Parathyroid adenoma (tissue), 2 donors: ENCODE data around the gene IL4R.

ENCODE experiments used
- H2AFZ ChIP-seq: fragments of 300-600 bp; sonication (generic); one replicate; pipeline ENCODE4 v1.7.0; 2017; ENCODE audit warnings: antibody characterized with exemption, mild to moderate bottlenecking
- H3K27ac ChIP-seq: fragments of 300-600 bp; sonication (generic); one replicate; pipeline ENCODE4 v1.7.0; 2017
- H3K27me3 ChIP-seq: fragments of 300-600 bp; sonication (generic); one replicate; pipeline ENCODE4 v1.7.0; 2017; ENCODE audit warnings: low read length; ENCODE audit not compliant: control insufficient read depth, insufficient read depth
- H3K36me3 ChIP-seq: fragments of 300-600 bp; sonication (generic); one replicate; pipeline ENCODE4 v1.7.0; 2017; ENCODE audit warnings: low read length; ENCODE audit not compliant: control insufficient read depth, insufficient read depth
- H3K4me1 ChIP-seq: fragments of 300-600 bp; sonication (generic); one replicate; pipeline ENCODE4 v1.7.0; 2017; ENCODE audit warnings: control low read depth
- H3K4me2 ChIP-seq: fragments of 300-600 bp; sonication (generic); one replicate; pipeline ENCODE4 v1.7.0; 2017; ENCODE audit warnings: low read length
- H3K4me3 ChIP-seq: fragments of 300-600 bp; sonication (generic); one replicate; pipeline ENCODE4 v1.7.0; 2017; ENCODE audit warnings: low read depth, low read length
- H3K79me2 ChIP-seq: fragments of 300-600 bp; sonication (generic); one replicate; pipeline ENCODE4 v1.7.0; 2017; ENCODE audit warnings: control low read depth
- H3K9ac ChIP-seq: fragments of 300-600 bp; sonication (generic); one replicate; pipeline ENCODE4 v1.7.0; 2017; ENCODE audit warnings: mild to moderate bottlenecking
- H3K9me3 ChIP-seq: fragments of 300-600 bp; sonication (generic); one replicate; pipeline ENCODE4 v1.7.0; 2017; ENCODE audit warnings: low read length; ENCODE audit not compliant: control insufficient read depth
- TF ChIP-seq, protein P1 (sequence below): fragments of 300-600 bp; sonication (generic); IDR thresholded peaks from one replicate; pipeline ENCODE4 v1.7.0; 2017; ENCODE audit warnings: antibody characterized with exemption, mild to moderate bottlenecking
- donor health status: primary hyperparathyroidism.

IL4R gene

GRCh38 chr16:27312580-27313421 lies 973 bp upstream of the IL4R start:
- peaks cover 11% of the 10 kb centered on the region for H3K4me1 ChIP-seq
- peak overlapping the region; percentile 79 for H3K4me3 ChIP-seq
- no peak overlapping the region for H3K9ac ChIP-seq
- no peaks in the 10 kb centered on the region for H3K36me3 ChIP-seq
- H3K4me2 ChIP-seq, result peak overlapping the region; percentile 50
- H3K27me3 ChIP-seq, result no peaks in the 10 kb centered on the region
- peak overlapping the region; percentile 97 for H2AFZ ChIP-seq
- H3K79me2 ChIP-seq, result no peaks in the 10 kb centered on the region
- TF ChIP-seq, protein P1, sequence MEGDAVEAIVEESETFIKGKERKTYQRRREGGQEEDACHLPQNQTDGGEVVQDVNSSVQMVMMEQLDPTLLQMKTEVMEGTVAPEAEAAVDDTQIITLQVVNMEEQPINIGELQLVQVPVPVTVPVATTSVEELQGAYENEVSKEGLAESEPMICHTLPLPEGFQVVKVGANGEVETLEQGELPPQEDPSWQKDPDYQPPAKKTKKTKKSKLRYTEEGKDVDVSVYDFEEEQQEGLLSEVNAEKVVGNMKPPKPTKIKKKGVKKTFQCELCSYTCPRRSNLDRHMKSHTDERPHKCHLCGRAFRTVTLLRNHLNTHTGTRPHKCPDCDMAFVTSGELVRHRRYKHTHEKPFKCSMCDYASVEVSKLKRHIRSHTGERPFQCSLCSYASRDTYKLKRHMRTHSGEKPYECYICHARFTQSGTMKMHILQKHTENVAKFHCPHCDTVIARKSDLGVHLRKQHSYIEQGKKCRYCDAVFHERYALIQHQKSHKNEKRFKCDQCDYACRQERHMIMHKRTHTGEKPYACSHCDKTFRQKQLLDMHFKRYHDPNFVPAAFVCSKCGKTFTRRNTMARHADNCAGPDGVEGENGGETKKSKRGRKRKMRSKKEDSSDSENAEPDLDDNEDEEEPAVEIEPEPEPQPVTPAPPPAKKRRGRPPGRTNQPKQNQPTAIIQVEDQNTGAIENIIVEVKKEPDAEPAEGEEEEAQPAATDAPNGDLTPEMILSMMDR, result no peak
- no peaks in the 10 kb centered on the region for H3K9me3 ChIP-seq
- peak overlapping the region; percentile 43 for H3K27ac ChIP-seq

DNA sequence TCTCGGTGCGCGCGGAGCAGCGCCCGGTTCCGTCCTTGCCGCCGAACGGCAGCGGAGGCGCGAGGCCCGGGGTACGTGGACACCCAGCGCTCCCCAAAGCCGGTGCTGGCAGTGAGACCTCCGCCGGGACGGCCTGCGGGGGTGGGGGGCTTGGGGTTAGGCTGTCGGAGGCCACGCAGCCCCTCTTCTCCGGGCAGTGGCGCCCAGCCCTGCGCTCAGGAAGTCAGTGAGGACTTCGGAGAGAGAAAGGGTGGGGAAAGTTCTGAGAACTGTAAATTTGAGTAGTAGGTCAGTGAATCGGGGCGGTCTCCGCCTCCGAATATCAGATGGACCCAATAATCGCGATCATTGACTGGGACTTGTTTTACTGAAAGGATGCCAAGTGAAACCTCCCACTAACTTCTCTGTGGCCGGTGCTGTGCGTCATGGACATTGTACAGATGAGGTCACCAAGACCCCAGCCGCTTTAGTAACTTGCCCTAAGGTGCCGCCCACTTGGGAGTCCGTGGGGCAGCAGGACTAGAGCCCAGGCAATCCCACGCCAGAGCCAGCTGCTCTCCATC lies 468 bp downstream of the IL4R start:
- Histone ChIP-seq H3K79me2 (no peaks in the 10 kb centered on the region), H3K9ac (no peak overlapping the region), H3K36me3 (no peaks in the 10 kb centered on the region), H3K4me3 (peak overlapping the region; percentile 79), H2AFZ (peak overlapping the region; percentile 97), H3K9me3 (no peaks in the 10 kb centered on the region), H3K27ac (peak overlapping the region; percentile 80), H3K4me2 (peak overlapping the region; percentile 84), H3K4me1 (peaks cover 11% of the 10 kb centered on the region), H3K27me3 (no peaks in the 10 kb centered on the region)
- TF ChIP-seq, protein P1, result no peak

DNA sequence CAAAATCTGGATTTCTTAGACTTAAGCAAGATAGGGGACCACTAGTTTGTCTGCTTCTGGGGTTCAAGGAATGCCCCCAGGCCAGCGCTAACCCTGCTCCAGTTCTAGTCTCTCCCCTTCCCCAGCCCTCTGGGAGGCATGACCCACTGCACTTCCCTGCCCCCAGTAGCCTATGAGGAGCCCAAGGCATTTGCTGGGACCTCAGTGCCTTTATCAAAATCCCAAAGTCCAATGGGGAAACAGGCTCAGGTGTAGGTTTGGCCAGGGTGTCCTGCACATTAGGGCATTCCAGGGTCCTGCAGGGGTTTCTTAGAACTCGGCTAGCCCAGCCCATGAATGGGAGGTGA lies 1.2 kb downstream of the IL4R start:
- Histone ChIP-seq H3K4me1 (peaks cover 11% of the 10 kb centered on the region), H3K4me3 (peak overlapping the region; percentile 79), H3K9ac (no peak overlapping the region)

DNA sequence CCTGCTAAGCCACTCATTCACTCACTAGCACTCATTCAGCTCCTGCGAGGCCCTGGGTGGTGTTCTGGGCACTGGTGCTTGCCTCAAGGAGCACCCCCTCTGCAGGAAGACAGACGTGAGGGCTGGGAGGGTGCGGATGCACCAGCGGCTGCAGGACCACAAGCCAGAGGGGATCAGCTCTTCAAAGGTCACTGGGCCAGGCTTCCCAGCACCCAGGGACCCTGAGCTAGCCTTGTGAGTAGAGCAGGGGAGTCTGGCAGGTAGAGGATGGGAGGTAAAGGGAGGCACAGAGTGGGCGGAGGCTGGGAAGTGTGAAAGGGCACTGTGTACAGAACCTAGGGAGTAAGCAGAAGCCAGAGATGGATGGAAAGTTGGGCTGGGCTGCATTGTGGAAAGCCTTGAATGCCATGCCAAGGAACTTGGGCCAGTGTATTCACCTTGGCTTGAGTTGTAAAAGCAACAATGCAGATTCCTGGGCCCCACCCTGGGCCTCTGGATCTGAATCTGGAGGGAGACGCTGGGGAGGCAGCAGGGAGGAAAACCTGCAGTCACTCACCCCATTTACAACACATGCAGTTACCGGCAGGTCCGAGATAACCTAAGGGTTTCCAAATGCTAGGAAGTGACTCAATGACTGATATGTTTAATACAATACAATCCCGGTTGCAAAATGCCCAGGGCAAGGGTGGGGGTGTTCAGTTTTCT lies 1.7 kb downstream of the IL4R start:
- Histone ChIP-seq H3K4me1 (peaks cover 11% of the 10 kb centered on the region), H3K9ac (no peak overlapping the region), H3K4me3 (peak overlapping the region; percentile 79)

More for the DNA sequence above, 1.2 kb downstream of the IL4R start:
- no peak overlapping the region for H2AFZ ChIP-seq
- H3K27ac ChIP-seq, result peak overlapping the region; percentile 64
- H3K4me2 ChIP-seq, result peak overlapping the region; percentile 84
- H3K79me2 ChIP-seq, result no peaks in the 10 kb centered on the region
- H3K9me3 ChIP-seq, result no peaks in the 10 kb centered on the region
- H3K27me3 ChIP-seq, result no peaks in the 10 kb centered on the region
- H3K36me3 ChIP-seq, result no peaks in the 10 kb centered on the region
- TF ChIP-seq, protein P1, result no peak

More for the DNA sequence above, 1.7 kb downstream of the IL4R start:
- Histone ChIP-seq H3K27ac (peak overlapping the region; percentile 64), H3K27me3 (no peaks in the 10 kb centered on the region), H2AFZ (no peak overlapping the region), H3K4me2 (peak overlapping the region; percentile 84), H3K79me2 (no peaks in the 10 kb centered on the region), H3K36me3 (no peaks in the 10 kb centered on the region), H3K9me3 (no peaks in the 10 kb centered on the region)
- TF ChIP-seq, protein P1, result no peak
